Measurements from ENCODE around the gene C16orf89.

The C16orf89 gene

DNA sequence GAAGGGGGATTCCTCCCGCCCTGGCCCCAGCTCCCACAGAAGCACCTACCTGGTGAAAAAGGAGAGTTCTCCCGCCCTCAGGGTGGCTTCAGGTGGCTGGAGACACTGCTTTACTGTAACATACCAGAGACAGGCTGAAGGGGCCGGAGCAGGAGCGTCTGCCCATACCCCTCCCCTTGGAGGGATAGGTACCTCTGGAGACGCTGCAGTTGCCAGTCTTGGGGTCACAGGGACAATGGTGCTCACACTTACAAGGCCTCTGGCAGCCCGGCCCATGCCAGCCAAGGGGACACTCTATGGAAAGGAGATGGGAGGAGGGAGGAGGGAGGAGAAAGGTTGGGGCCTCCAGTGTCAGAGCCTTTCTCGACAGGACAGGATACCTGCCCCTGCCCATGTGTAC, 38.7 kb downstream of the C16orf89 start:
- TF ChIP-seq, protein P1, sequence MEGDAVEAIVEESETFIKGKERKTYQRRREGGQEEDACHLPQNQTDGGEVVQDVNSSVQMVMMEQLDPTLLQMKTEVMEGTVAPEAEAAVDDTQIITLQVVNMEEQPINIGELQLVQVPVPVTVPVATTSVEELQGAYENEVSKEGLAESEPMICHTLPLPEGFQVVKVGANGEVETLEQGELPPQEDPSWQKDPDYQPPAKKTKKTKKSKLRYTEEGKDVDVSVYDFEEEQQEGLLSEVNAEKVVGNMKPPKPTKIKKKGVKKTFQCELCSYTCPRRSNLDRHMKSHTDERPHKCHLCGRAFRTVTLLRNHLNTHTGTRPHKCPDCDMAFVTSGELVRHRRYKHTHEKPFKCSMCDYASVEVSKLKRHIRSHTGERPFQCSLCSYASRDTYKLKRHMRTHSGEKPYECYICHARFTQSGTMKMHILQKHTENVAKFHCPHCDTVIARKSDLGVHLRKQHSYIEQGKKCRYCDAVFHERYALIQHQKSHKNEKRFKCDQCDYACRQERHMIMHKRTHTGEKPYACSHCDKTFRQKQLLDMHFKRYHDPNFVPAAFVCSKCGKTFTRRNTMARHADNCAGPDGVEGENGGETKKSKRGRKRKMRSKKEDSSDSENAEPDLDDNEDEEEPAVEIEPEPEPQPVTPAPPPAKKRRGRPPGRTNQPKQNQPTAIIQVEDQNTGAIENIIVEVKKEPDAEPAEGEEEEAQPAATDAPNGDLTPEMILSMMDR (IDR thresholded peaks at IDR 0.05; ENCODE audit: extremely low read depth, insufficient read depth, missing control alignments): no peak
- no peak for DNase-seq (ENCODE audit: low spot score)
- in situ Hi-C loops (cut with MboI; ENCODE audit: low pct_unique_long_range_greater_than_20kb, low sequenced_read_pairs, unreplicated experiment): no loop called here

DNA sequence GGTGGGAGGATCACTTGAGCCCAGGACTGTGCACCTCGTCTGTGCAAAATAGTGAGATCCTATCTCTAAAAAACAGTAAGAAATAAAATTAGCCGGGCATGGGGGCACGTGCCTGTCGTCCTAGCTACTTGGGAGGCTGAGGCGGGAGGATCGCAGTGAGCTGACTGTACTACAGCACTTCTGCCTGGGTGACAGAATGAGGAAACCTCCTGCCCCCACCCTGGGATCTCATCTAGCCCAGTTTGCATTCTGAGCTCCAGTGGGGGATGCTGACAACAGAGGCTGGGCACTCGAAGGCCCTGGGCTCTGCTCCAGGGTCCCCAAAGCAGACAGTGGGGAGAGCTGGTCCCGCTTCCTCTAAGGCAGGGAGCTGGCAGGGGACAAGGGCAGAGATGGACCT, 39.1 kb downstream of the C16orf89 start:
- no peak for DNase-seq (ENCODE audit: low spot score)
- TF ChIP-seq, protein P1 (IDR thresholded peaks at IDR 0.05; ENCODE audit: extremely low read depth, insufficient read depth, missing control alignments): no peak
- in situ Hi-C loops (cut with MboI; ENCODE audit: low pct_unique_long_range_greater_than_20kb, low sequenced_read_pairs, unreplicated experiment): no loop called here

DNA sequence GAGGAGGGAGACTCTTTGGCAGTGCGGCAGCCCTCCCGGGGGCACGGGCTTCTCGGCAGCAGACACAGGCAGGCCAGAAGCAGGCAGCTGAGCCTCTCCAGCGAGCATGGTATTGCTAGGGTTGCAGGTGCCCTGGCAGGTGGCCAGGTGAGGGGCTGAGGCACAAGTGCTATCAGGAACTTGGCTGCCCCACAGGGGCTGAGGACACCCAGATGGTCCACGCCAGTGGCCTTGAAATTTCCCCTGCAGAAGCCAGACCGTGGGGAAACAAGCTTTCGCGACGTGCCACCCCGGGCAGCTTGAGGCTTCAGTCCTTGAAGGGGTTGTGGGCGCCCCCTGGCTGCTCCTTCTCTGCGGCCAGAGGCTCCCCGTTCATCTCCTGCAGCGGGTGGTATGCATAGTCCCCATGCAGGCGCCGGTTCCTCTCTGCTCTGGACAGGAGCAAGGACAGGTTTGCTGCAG, 40.6 kb downstream of the C16orf89 start:
- no peak for DNase-seq (ENCODE audit: low spot score)
- in situ Hi-C loops (cut with MboI; ENCODE audit: low pct_unique_long_range_greater_than_20kb, low sequenced_read_pairs, unreplicated experiment): no loop called here
- TF ChIP-seq, protein P1 (IDR thresholded peaks at IDR 0.05; ENCODE audit: extremely low read depth, insufficient read depth, missing control alignments): peak; percentile 26

DNA sequence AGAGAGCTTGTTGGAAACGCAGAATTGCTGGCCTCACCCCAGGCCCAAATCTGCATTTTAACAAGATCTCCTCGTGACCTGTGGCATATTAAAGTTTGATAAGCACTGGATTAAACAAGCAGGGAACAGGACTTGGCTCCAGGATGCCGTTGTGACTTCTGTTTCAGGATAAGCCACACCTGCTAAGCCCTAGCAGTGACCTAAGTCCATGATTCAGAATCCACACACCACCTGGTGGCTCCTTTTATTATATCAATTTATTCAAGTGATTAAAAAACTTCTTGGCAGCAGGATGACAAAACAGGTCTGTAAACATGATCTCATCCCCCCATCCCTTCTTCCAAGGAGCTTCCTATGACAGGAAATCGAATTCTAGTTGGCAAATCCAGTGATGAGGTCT, 41.1 kb downstream of the C16orf89 start:
- in situ Hi-C loops (cut with MboI; ENCODE audit: low pct_unique_long_range_greater_than_20kb, low sequenced_read_pairs, unreplicated experiment): no loop called here
- DNase-seq (ENCODE audit: low spot score): no peak
- TF ChIP-seq, protein P1 (IDR thresholded peaks at IDR 0.05; ENCODE audit: extremely low read depth, insufficient read depth, missing control alignments): no peak

DNA sequence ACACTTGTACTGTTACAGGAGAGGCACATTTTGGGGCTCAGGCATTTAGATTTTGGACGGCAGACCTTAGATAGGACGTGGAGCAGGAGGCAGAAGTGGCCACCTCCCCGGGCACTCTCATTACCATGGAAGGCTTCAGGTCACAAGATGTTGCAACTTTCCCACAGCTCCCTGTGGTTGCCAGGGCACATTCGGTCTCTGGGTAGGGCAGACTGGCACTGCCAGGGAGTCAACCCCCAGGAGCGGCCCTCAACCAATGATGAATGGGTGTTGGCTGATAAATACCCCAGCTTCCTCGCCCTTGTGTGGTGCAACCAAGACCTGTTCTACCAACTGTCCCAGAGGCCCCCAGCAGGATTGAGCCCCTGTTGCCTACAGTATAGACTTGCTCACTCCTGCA, 43.2 kb downstream of the C16orf89 start:
- TF ChIP-seq, protein P1 (IDR thresholded peaks at IDR 0.05; ENCODE audit: extremely low read depth, insufficient read depth, missing control alignments): no peak
- DNase-seq (ENCODE audit: low spot score): no peak
- in situ Hi-C loops (cut with MboI; ENCODE audit: low pct_unique_long_range_greater_than_20kb, low sequenced_read_pairs, unreplicated experiment): no loop called here

DNA sequence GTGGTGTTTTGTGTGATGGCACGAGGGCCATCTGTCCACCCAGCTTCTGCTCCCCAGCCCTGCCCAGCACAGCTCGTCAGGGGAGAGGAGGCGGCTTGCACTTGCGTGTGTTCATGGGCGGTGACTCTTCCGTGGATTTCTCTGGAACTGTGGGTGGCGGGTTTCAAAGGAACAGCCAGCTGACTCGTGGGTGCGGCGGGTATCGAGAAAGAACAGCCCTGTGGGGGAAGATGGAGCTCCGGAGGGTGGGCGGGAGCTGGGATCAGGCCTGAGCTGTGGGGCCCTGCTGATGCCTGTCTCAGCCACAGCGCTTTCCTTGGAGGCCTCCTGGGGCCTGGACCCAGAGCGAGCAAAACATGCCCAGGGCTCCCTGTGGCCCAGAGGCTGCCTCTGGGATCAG, 45.2 kb downstream of the C16orf89 start:
- in situ Hi-C loops (cut with MboI; ENCODE audit: low pct_unique_long_range_greater_than_20kb, low sequenced_read_pairs, unreplicated experiment): no loop called here
- TF ChIP-seq, protein P1 (IDR thresholded peaks at IDR 0.05; ENCODE audit: extremely low read depth, insufficient read depth, missing control alignments): no peak
- DNase-seq (ENCODE audit: low spot score): no peak

DNA sequence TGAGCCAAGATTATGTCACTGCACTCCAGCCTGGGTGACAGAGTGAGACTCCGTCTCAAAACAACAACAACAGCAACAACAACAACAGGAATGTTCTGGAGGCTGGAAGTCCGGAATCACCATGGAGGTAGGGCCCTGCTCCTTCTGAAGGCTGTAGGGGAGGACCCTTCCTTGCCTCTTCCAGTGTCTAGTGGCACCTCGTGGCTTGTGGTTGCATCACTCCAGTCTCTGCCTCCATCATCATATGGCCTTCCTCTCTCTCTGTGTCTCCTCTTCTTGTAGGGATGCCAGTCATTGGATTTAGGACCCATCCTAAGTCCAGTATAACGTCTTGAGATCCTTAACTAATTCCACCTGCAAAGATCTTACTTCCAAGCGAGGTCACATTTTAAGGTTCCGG, 46.0 kb downstream of the C16orf89 start:
- in situ Hi-C loops (cut with MboI; ENCODE audit: low pct_unique_long_range_greater_than_20kb, low sequenced_read_pairs, unreplicated experiment): no loop called here

More for the DNA sequence above, 46.0 kb downstream of the C16orf89 start:
- TF ChIP-seq, protein P1 (IDR thresholded peaks at IDR 0.05; ENCODE audit: extremely low read depth, insufficient read depth, missing control alignments): no peak
- no peak for DNase-seq (ENCODE audit: low spot score)
